Testis (tissue), 2 donors: ENCODE results near the gene STARD5.

Experiments used
- POLR2A ChIP-seq: fragments of 450-650 bp; IDR thresholded peaks from one replicate; pipeline ENCODE4 v1.6.1; 2017; ENCODE audit warnings: antibody characterized with exemption, mild to moderate bottlenecking, moderate library complexity
- TF ChIP-seq, protein P1 (sequence below), 3 experiments: fragments of 450-650 bp in 2 of 3; fragments of 200-600 bp in 1 of 3; sonication (generic) in 1 of 3; IDR thresholded peaks; one replicate each; pipeline ENCODE4 v1.5.1; 2016 to 2019; ENCODE audit warnings: antibody characterized with exemption in 3 of 3, mild to moderate bottlenecking in 2 of 3, moderate library complexity in 1 of 3

GRCh38 chr15:81296186-81296585 lies 27.8 kb downstream of the STARD5 start:
- TF ChIP-seq, protein P1, sequence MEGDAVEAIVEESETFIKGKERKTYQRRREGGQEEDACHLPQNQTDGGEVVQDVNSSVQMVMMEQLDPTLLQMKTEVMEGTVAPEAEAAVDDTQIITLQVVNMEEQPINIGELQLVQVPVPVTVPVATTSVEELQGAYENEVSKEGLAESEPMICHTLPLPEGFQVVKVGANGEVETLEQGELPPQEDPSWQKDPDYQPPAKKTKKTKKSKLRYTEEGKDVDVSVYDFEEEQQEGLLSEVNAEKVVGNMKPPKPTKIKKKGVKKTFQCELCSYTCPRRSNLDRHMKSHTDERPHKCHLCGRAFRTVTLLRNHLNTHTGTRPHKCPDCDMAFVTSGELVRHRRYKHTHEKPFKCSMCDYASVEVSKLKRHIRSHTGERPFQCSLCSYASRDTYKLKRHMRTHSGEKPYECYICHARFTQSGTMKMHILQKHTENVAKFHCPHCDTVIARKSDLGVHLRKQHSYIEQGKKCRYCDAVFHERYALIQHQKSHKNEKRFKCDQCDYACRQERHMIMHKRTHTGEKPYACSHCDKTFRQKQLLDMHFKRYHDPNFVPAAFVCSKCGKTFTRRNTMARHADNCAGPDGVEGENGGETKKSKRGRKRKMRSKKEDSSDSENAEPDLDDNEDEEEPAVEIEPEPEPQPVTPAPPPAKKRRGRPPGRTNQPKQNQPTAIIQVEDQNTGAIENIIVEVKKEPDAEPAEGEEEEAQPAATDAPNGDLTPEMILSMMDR (IDR thresholded peaks at IDR 0.05): no peak
- TF ChIP-seq POLR2A: no peak
